H9 (cell line): ENCODE results near the gene PDXP. TPM values are rescaled to one million over a fixed set of nuclear protein-coding genes. Genes with fewer than 3 reads are reported as not detected.

ENCODE experiments used
- DNase-seq: peaks from one replicate; pipeline ENCODE4 v3.0.0-alpha.2; 2017
- H2AFZ ChIP-seq: one replicate; pipeline ENCODE4 v1.6.1; 2013; ENCODE audit warnings: mild to moderate bottlenecking, low read length, control low read depth, moderate library complexity
- H2AK5ac ChIP-seq: 2 replicates; pipeline ENCODE4 v1.6.1; 2013; ENCODE audit warnings: low read length, control low read depth, mixed read lengths; ENCODE audit not compliant: insufficient read length
- H2BK120ac ChIP-seq: one replicate; pipeline ENCODE4 v1.6.1; 2013; ENCODE audit warnings: low read depth, mild to moderate bottlenecking, low read length, control low read depth, inconsistent platforms; ENCODE audit not compliant: poor library complexity, severe bottlenecking
- H2BK12ac ChIP-seq: 2 replicates; pipeline ENCODE4 v1.6.1; 2013; ENCODE audit warnings: low read length, control low read depth, mixed read lengths, low read depth; ENCODE audit not compliant: insufficient read length
- H2BK15ac ChIP-seq: 2 replicates; pipeline ENCODE4 v1.6.1; 2013; ENCODE audit warnings: low read depth, low read length, control low read depth
- H2BK20ac ChIP-seq: one replicate; pipeline ENCODE4 v1.6.1; 2013; ENCODE audit warnings: low read depth, mild to moderate bottlenecking, low read length, control low read depth, inconsistent platforms; ENCODE audit not compliant: poor library complexity, severe bottlenecking
- H2BK5ac ChIP-seq: 2 replicates; pipeline ENCODE4 v1.6.1; 2013; ENCODE audit warnings: low read length, control low read depth, mixed read lengths; ENCODE audit not compliant: insufficient read length
- H3K14ac ChIP-seq: 2 replicates; pipeline ENCODE4 v1.6.1; 2013; ENCODE audit warnings: low read length, control low read depth; ENCODE audit not compliant: insufficient read depth
- H3K18ac ChIP-seq: 2 replicates; pipeline ENCODE4 v1.6.1; 2013; ENCODE audit warnings: low read depth, mild to moderate bottlenecking, mixed read lengths, low read length, control low read depth; ENCODE audit not compliant: insufficient read length
- H3K23ac ChIP-seq: 2 replicates; pipeline ENCODE4 v1.6.1; 2013; ENCODE audit warnings: low read length, control low read depth, mixed read lengths, low read depth; ENCODE audit not compliant: insufficient read length
- H3K23me2 ChIP-seq: 2 replicates; pipeline ENCODE4 v1.6.1; 2013; ENCODE audit warnings: low read depth, mild to moderate bottlenecking, mixed read lengths, low read length, control low read depth; ENCODE audit not compliant: insufficient read length, poor library complexity, severe bottlenecking
- H3K27ac ChIP-seq: 2 replicates; pipeline ENCODE4 v1.5.1; 2013; ENCODE audit warnings: low read length, control low read depth, mixed read lengths, low read depth; ENCODE audit not compliant: insufficient read length
- H3K27me3 ChIP-seq: 2 replicates; pipeline ENCODE4 v1.6.1; 2013; ENCODE audit warnings: low read length, control low read depth, inconsistent platforms; ENCODE audit not compliant: insufficient read depth
- H3K4ac ChIP-seq: 2 replicates; pipeline ENCODE4 v1.6.1; 2013; ENCODE audit warnings: low read depth, mild to moderate bottlenecking, control low read depth, inconsistent platforms, low read length, moderate library complexity
- H3K4me1 ChIP-seq: 2 replicates; pipeline ENCODE4 v1.6.1; 2013; ENCODE audit warnings: low read length, control low read depth, inconsistent platforms; ENCODE audit not compliant: insufficient read depth
- H3K4me2 ChIP-seq: 2 replicates; pipeline ENCODE4 v1.6.1; 2013; ENCODE audit warnings: low read length, control low read depth, mixed read lengths; ENCODE audit not compliant: insufficient read length, insufficient read depth
- H3K56ac ChIP-seq: 2 replicates; pipeline ENCODE4 v1.6.1; 2013; ENCODE audit warnings: low read depth, mild to moderate bottlenecking, mixed read lengths, low read length, control low read depth; ENCODE audit not compliant: insufficient read length
- H3K79me1 ChIP-seq: 2 replicates; pipeline ENCODE4 v1.6.1; 2013; ENCODE audit warnings: low read depth, mild to moderate bottlenecking, moderate library complexity, low read length, control low read depth, inconsistent platforms; ENCODE audit not compliant: insufficient read depth, poor library complexity, severe bottlenecking
- H3K79me2 ChIP-seq: 2 replicates; pipeline ENCODE4 v1.6.1; 2013; ENCODE audit warnings: low read length, control low read depth, inconsistent platforms; ENCODE audit not compliant: insufficient read depth
- H3K9ac ChIP-seq: 2 replicates; pipeline ENCODE4 v1.6.1; 2013; ENCODE audit warnings: low read length, control low read depth, mixed read lengths; ENCODE audit not compliant: insufficient read length; ENCODE audit errors: extremely low read depth
- H3K9me3 ChIP-seq: one replicate; pipeline ENCODE4 v1.6.1; 2013; ENCODE audit warnings: low read depth, low read length, inconsistent platforms; ENCODE audit not compliant: control insufficient read depth
- H3T11ph ChIP-seq: one replicate; pipeline ENCODE4 v1.6.1; 2013; ENCODE audit warnings: mild to moderate bottlenecking, low read length, control low read depth, inconsistent platforms
- H4K20me1 ChIP-seq: one replicate; pipeline ENCODE4 v1.6.1; 2013; ENCODE audit not compliant: control insufficient read depth, insufficient read length, insufficient read depth
- H4K5ac ChIP-seq: 2 replicates; pipeline ENCODE4 v1.6.1; 2013; ENCODE audit warnings: low read depth, mild to moderate bottlenecking, mixed read lengths, low read length, control low read depth; ENCODE audit not compliant: insufficient read length
- H4K8ac ChIP-seq: replicated peaks from 2 replicates; pipeline ENCODE4 v1.6.1; 2013; ENCODE audit warnings: low read length, control low read depth, mixed read lengths, low read depth; ENCODE audit not compliant: insufficient read length
- H4K91ac ChIP-seq: 2 replicates; pipeline ENCODE4 v1.6.1; 2013; ENCODE audit warnings: low read depth, mild to moderate bottlenecking, moderate library complexity, mixed read lengths, low read length, control low read depth; ENCODE audit not compliant: insufficient read length
- H3K27ac Mint-ChIP-seq, 3 experiments: 2 replicates in 2 of 3; 3 replicates in 1 of 3; pipeline ENCODE4 v1.8.0; 2020 to 2021; ENCODE audit warnings: mixed read lengths in 3 of 3, mild to moderate bottlenecking in 1 of 3, moderate library complexity in 1 of 3
- H3K27me3 Mint-ChIP-seq: 2 replicates; pipeline ENCODE4 v1.8.0; 2021; ENCODE audit warnings: low read depth, mild to moderate bottlenecking, moderate library complexity, mixed read lengths
- H3K36me3 Mint-ChIP-seq, 3 experiments: 2 replicates in 2 of 3; 3 replicates in 1 of 3; pipeline ENCODE4 v1.8.0; 2020 to 2021; ENCODE audit warnings: low read depth in 3 of 3, mixed read lengths in 3 of 3; ENCODE audit not compliant: insufficient read depth in 1 of 3
- H3K4me1 Mint-ChIP-seq, 2 experiments: 2 replicates each; pipeline ENCODE4 v1.8.0; 2020; ENCODE audit warnings: mixed read lengths in 2 of 2
- H3K4me3 Mint-ChIP-seq, 2 experiments: 2 replicates in 1 of 2; 3 replicates in 1 of 2; pipeline ENCODE4 v1.8.0; 2020 to 2021; ENCODE audit warnings: mild to moderate bottlenecking in 2 of 2, mixed read lengths in 2 of 2, moderate library complexity in 1 of 2
- H3K9me3 Mint-ChIP-seq, 2 experiments: 2 replicates in 1 of 2; 3 replicates in 1 of 2; pipeline ENCODE4 v1.8.0; 2020; ENCODE audit warnings: mild to moderate bottlenecking in 2 of 2, mixed read lengths in 2 of 2, moderate library complexity in 1 of 2
- CTCF ChIP-seq: fragments of 200-600 bp; sonication (generic); conservative IDR thresholded peaks from 3 replicates; pipeline ENCODE4 v1.8.0; 2021; ENCODE audit warnings: antibody characterized with exemption, mild to moderate bottlenecking
- WGBS: extraction: QIAGEN DNeasy Blood & Tissue Kit; methylation state at CpG from one replicate; pipeline ENCODE4 v1.1.7; 2013; ENCODE audit warnings: missing lambda C conversion rate, low lambda C conversion rate, mixed read lengths; ENCODE audit not compliant: insufficient read length; ENCODE audit errors: extremely low coverage; 5-methylcytosine and 5-hydroxymethylcytosine counted together
- total RNA-seq: library from RNA; stranded (reverse); gene quantifications from 2 replicates; pipeline ENCODE4 v1.2.1, GENCODE V29; 2021

PDXP gene
- total RNA-seq, 1 experiment from 2014 or later, result 41.0 TPM

- no peak overlapping the region for H2AK5ac ChIP-seq
- no peak overlapping the region for H2BK20ac ChIP-seq
- no peak overlapping the region for H2BK15ac ChIP-seq
- no peak overlapping the region for H2AFZ ChIP-seq
- H3K27me3 ChIP-seq, result no peaks in the 10 kb centered on the region
- no peak overlapping the region for H2BK12ac ChIP-seq
- H3K79me2 ChIP-seq, result no peaks in the 10 kb centered on the region
- H3K9me3 ChIP-seq, result no peaks in the 10 kb centered on the region
- H3K4me1 ChIP-seq, result peaks cover 3% of the 10 kb centered on the region; the same call in 1 of the 2 replicates
- H4K91ac ChIP-seq, result no peak overlapping the region
- no peaks in the 10 kb centered on the region for H4K20me1 ChIP-seq
- Mint-ChIP-seq H3K27me3 (no peaks in the 10 kb centered on the region; the same call in 1 of the 2 replicates), H3K4me1 (peaks cover 13 to 16% of the 10 kb centered on the region in 2 experiments), H3K27ac (peak overlapping the region in 1 of 3 experiments; percentile 64; a peak in 2 of 7 replicates), H3K9me3 (no peaks in the 10 kb centered on the region), H3K4me3 (peak overlapping the region in 1 of 2 experiments; percentile 50; a peak in 2 of 5 replicates), H3K36me3 (peaks cover 5 to 48% (median 37%) of the 10 kb centered on the region in 3 experiments)
- H2BK120ac ChIP-seq, result no peak overlapping the region
- H3K79me1 ChIP-seq, result no peaks in the 10 kb centered on the region
- H3K56ac ChIP-seq, result no peak overlapping the region
- peak; percentile 83 for DNase-seq
- TF ChIP-seq CTCF, result peak; percentile 93
- no peak overlapping the region for H3K4me2 ChIP-seq
- H3K4ac ChIP-seq, result no peak overlapping the region
- H3K9ac ChIP-seq, result no peak overlapping the region
- H4K5ac ChIP-seq, result no peak overlapping the region
- H3T11ph ChIP-seq, result no peak overlapping the region
- no peak overlapping the region for H3K18ac ChIP-seq
- H3K23me2 ChIP-seq, result peaks cover 8% of the 10 kb centered on the region
- H3K14ac ChIP-seq, result no peak overlapping the region
- no CpG with 5 or more reads among the region's 9 CpGs for WGBS
- H4K8ac ChIP-seq, result no peak overlapping the region
- no peak overlapping the region for H3K23ac ChIP-seq
- H2BK5ac ChIP-seq, result no peak overlapping the region
- no peak overlapping the region for H3K27ac ChIP-seq
Measured at GRCh38 chr22:37643225-37643847, 15.2 kb upstream of the PDXP start.
